GM19324 (cell line): Measurements from ENCODE around the gene BRI3.

Experiments used
- ATAC-seq: cut with Tn5 transposase; IDR thresholded peaks from one replicate; pipeline ENCODE4 v1.9.1; 2021; ENCODE audit warnings: mild to moderate bottlenecking, moderate library complexity; ENCODE audit not compliant: unreplicated experiment, low FRiP score

BRI3 gene

GRCh38 chr7:98335411-98335977 lies 54.0 kb downstream of the BRI3 start:
- no peak for ATAC-seq

- ATAC-seq, result no peak
Observed at GRCh38 chr7:98338441-98338840, 57.0 kb downstream of the BRI3 start.

GRCh38 chr7:98339043-98339442 lies 57.6 kb downstream of the BRI3 start:
- ATAC-seq, result no peak

GRCh38 chr7:98341106-98341505 lies 59.6 kb downstream of the BRI3 start:
- ATAC-seq, result no peak
